Mesenchymal stem cell (in vitro differentiated cells and primary cell): ENCODE results near the gene PCARE.
A peak's percentile ranks its signal among the peaks of the same experiment; 100 is the strongest.

Source experiments
- DNase-seq: peaks from one replicate; pipeline ENCODE4 v3.0.0-alpha.2; 2013
- H2AFZ ChIP-seq: one replicate; pipeline ENCODE4 v1.6.1; 2013; ENCODE audit warnings: low read depth, mild to moderate bottlenecking, control low read depth, inconsistent platforms, low read length, moderate library complexity
- H2AK5ac ChIP-seq: 2 replicates; pipeline ENCODE4 v1.6.1; 2013; ENCODE audit warnings: low read length, moderate library complexity, mild to moderate bottlenecking, inconsistent platforms; ENCODE audit not compliant: severe bottlenecking
- H2BK120ac ChIP-seq: one replicate; pipeline ENCODE4 v1.6.1; 2013; ENCODE audit warnings: low read depth, mild to moderate bottlenecking, inconsistent platforms, low read length, moderate library complexity
- H2BK12ac ChIP-seq, 2 experiments: one replicate each; pipeline ENCODE4 v1.6.1; 2013; ENCODE audit warnings: inconsistent platforms in 2 of 2, low read length in 2 of 2, mild to moderate bottlenecking in 2 of 2, moderate library complexity in 2 of 2, control low read depth in 1 of 2
- H2BK15ac ChIP-seq: one replicate; pipeline ENCODE4 v1.6.1; 2013; ENCODE audit warnings: mild to moderate bottlenecking, low read depth, inconsistent platforms; ENCODE audit not compliant: poor library complexity, severe bottlenecking
- H2BK5ac ChIP-seq: 2 replicates; pipeline ENCODE4 v1.6.1; 2013; ENCODE audit warnings: low read depth, mild to moderate bottlenecking, low read length, control low read depth, inconsistent platforms; ENCODE audit not compliant: poor library complexity, severe bottlenecking
- H3K14ac ChIP-seq, 2 experiments: one replicate each; pipeline ENCODE4 v1.6.1; 2013; ENCODE audit warnings: inconsistent platforms in 2 of 2, low read length in 2 of 2, control low read depth in 1 of 2, mild to moderate bottlenecking in 1 of 2, moderate library complexity in 1 of 2
- H3K18ac ChIP-seq, 2 experiments: one replicate each; pipeline ENCODE4 v1.6.1; 2013; ENCODE audit warnings: inconsistent platforms in 2 of 2, low read length in 2 of 2, control low read depth in 1 of 2, low read depth in 1 of 2, mild to moderate bottlenecking in 1 of 2
- H3K23ac ChIP-seq, 2 experiments: one replicate each; pipeline ENCODE4 v1.6.1; 2013; ENCODE audit warnings: inconsistent platforms in 2 of 2, low read length in 2 of 2, mild to moderate bottlenecking in 2 of 2, moderate library complexity in 2 of 2, control low read depth in 1 of 2
- H3K27ac ChIP-seq: 2 replicates; pipeline ENCODE4 v1.5.1; 2013; ENCODE audit warnings: mild to moderate bottlenecking, moderate library complexity, low read length, control low read depth, inconsistent platforms; ENCODE audit not compliant: poor library complexity, severe bottlenecking
- H3K27me3 ChIP-seq, 2 experiments: 2 replicates each; pipeline versions ENCODE4 v1.6.1 to v1.7.0; 2013; ENCODE audit warnings: low read length in 2 of 2, mild to moderate bottlenecking in 2 of 2, moderate library complexity in 2 of 2, control low read depth in 1 of 2, inconsistent platforms in 1 of 2; ENCODE audit not compliant: control insufficient read depth in 1 of 2, insufficient read depth in 1 of 2
- H3K36me3 ChIP-seq, 2 experiments: 2 replicates each; pipeline versions ENCODE4 v1.6.1 to v1.7.0; 2013; ENCODE audit warnings: low read length in 2 of 2, control low read depth in 1 of 2, inconsistent platforms in 1 of 2, low read depth in 1 of 2, mild to moderate bottlenecking in 1 of 2; ENCODE audit not compliant: insufficient read depth in 2 of 2, control insufficient read depth in 1 of 2
- H3K4ac ChIP-seq, 2 experiments: one replicate each; pipeline ENCODE4 v1.6.1; 2013; ENCODE audit warnings: inconsistent platforms in 2 of 2, low read length in 2 of 2, mild to moderate bottlenecking in 2 of 2, moderate library complexity in 2 of 2, control low read depth in 1 of 2, low read depth in 1 of 2
- H3K4me1 ChIP-seq: 2 replicates; pipeline ENCODE4 v1.6.1; 2013; ENCODE audit warnings: low read depth, low read length, control low read depth; ENCODE audit not compliant: control insufficient read depth, insufficient read depth
- H3K4me2 ChIP-seq: 2 replicates; pipeline ENCODE4 v1.6.1; 2013; ENCODE audit warnings: low read length, mild to moderate bottlenecking, inconsistent platforms; ENCODE audit not compliant: poor library complexity, severe bottlenecking
- H3K4me3 ChIP-seq, 2 experiments: 2 replicates each; pipeline versions ENCODE4 v1.5.1 to v1.7.0; 2013; ENCODE audit warnings: low read length in 2 of 2, mild to moderate bottlenecking in 2 of 2, control low read depth in 1 of 2, low read depth in 1 of 2; ENCODE audit not compliant: insufficient read depth in 1 of 2
- H3K79me1 ChIP-seq: replicated peaks from 2 replicates; pipeline ENCODE4 v1.6.1; 2013; ENCODE audit warnings: mild to moderate bottlenecking, control low read depth, low read length, inconsistent platforms; ENCODE audit not compliant: poor library complexity, severe bottlenecking
- H3K9ac ChIP-seq: 2 replicates; pipeline ENCODE4 v1.7.0; 2013; ENCODE audit warnings: mild to moderate bottlenecking, low read length, moderate library complexity
- H3K9me3 ChIP-seq: 2 replicates; pipeline ENCODE4 v1.7.0; 2013; ENCODE audit warnings: mild to moderate bottlenecking, low read length; ENCODE audit not compliant: control insufficient read depth
- H4K8ac ChIP-seq: one replicate; pipeline ENCODE4 v1.6.1; 2013; ENCODE audit warnings: inconsistent platforms, mild to moderate bottlenecking, low read length, moderate library complexity
- H4K91ac ChIP-seq: one replicate; pipeline ENCODE4 v1.6.1; 2013; ENCODE audit warnings: mild to moderate bottlenecking, low read length, inconsistent platforms
- WGBS: methylation state at CpG from one replicate; pipeline ENCODE4 v1.1.7; 2013; ENCODE audit warnings: mixed read lengths; 5-methylcytosine and 5-hydroxymethylcytosine counted together

The PCARE gene

GRCh38 chr2:29056452-29056851 is 17.9 kb downstream of the PCARE start:
- Histone ChIP-seq H2BK15ac (no peak overlapping the region), H3K9ac (no peak overlapping the region), H2BK5ac (no peak overlapping the region), H3K36me3 (no peaks in the 10 kb centered on the region), H3K18ac (no peak overlapping the region), H2AFZ (no peak overlapping the region), H2BK12ac (no peak overlapping the region), H3K9me3 (no peaks in the 10 kb centered on the region), H4K91ac (peak overlapping the region; percentile 35), H3K23ac (no peak overlapping the region), H3K79me1 (no peaks in the 10 kb centered on the region), H3K4me3 (no peak overlapping the region), H3K14ac (no peak overlapping the region), H3K4me1 (peaks cover 2% of the 10 kb centered on the region), H3K27me3 (peaks cover 0 to 15% of the 10 kb centered on the region in 2 experiments), H2BK120ac (no peak overlapping the region), H2AK5ac (no peak overlapping the region), H3K27ac (no peak overlapping the region), H3K4me2 (no peak overlapping the region), H3K4ac (no peak overlapping the region), H4K8ac (no peak overlapping the region)
- 95% methylated on average over 4 of the region's 5 CpGs for WGBS
- no peak for DNase-seq

GRCh38 chr2:29055601-29056000 is 18.7 kb downstream of the PCARE start:
- Histone ChIP-seq H2BK12ac (no peak overlapping the region), H2AFZ (no peak overlapping the region), H3K4ac (no peak overlapping the region), H3K18ac (no peak overlapping the region), H3K9me3 (no peaks in the 10 kb centered on the region), H2AK5ac (no peak overlapping the region), H2BK5ac (no peak overlapping the region), H3K23ac (no peak overlapping the region), H3K4me2 (no peak overlapping the region), H3K9ac (no peak overlapping the region), H3K36me3 (no peaks in the 10 kb centered on the region), H4K91ac (no peak overlapping the region), H3K14ac (no peak overlapping the region), H2BK120ac (no peak overlapping the region), H3K4me3 (no peak overlapping the region), H3K27ac (no peak overlapping the region), H2BK15ac (no peak overlapping the region), H3K4me1 (peaks cover 2% of the 10 kb centered on the region), H4K8ac (no peak overlapping the region), H3K79me1 (no peaks in the 10 kb centered on the region), H3K27me3 (peaks cover 0 to 23% of the 10 kb centered on the region in 2 experiments)
- no CpG with 5 or more reads among the region's 1 CpG for WGBS
- DNase-seq, result no peak

GRCh38 chr2:29054430-29054829 is 19.9 kb downstream of the PCARE start:
- 94% methylated on average over 7 of the region's 7 CpGs for WGBS
- no peak for DNase-seq
- Histone ChIP-seq H4K8ac (no peak overlapping the region), H3K27ac (peak overlapping the region; percentile 50), H3K9ac (no peak overlapping the region), H3K4me2 (no peak overlapping the region), H3K4me3 (no peak overlapping the region), H3K4ac (no peak overlapping the region), H3K79me1 (no peaks in the 10 kb centered on the region), H3K27me3 (peaks cover 0 to 28% of the 10 kb centered on the region in 2 experiments), H2BK15ac (no peak overlapping the region), H3K23ac (no peak overlapping the region), H3K14ac (no peak overlapping the region), H3K18ac (no peak overlapping the region), H2BK5ac (no peak overlapping the region), H2AK5ac (no peak overlapping the region), H4K91ac (no peak overlapping the region), H2AFZ (no peak overlapping the region), H2BK12ac (no peak overlapping the region), H3K4me1 (peaks cover 2% of the 10 kb centered on the region), H2BK120ac (no peak overlapping the region), H3K36me3 (no peaks in the 10 kb centered on the region), H3K9me3 (no peaks in the 10 kb centered on the region)

- Histone ChIP-seq H4K8ac (no peak overlapping the region), H3K9me3 (no peaks in the 10 kb centered on the region), H3K4ac (no peak overlapping the region), H2BK12ac (no peak overlapping the region), H2AFZ (no peak overlapping the region), H3K4me2 (no peak overlapping the region), H2BK120ac (no peak overlapping the region), H3K27me3 (peaks cover 0 to 31% of the 10 kb centered on the region in 2 experiments), H3K4me3 (peak overlapping the region in 1 of 2 experiments; percentile 14), H3K23ac (no peak overlapping the region), H3K27ac (peak overlapping the region; percentile 50), H3K36me3 (no peaks in the 10 kb centered on the region), H2BK5ac (no peak overlapping the region), H3K79me1 (no peaks in the 10 kb centered on the region), H3K9ac (peak overlapping the region; percentile 12), H3K4me1 (peaks cover 2% of the 10 kb centered on the region), H2AK5ac (no peak overlapping the region), H4K91ac (no peak overlapping the region), H3K14ac (no peak overlapping the region), H3K18ac (no peak overlapping the region), H2BK15ac (no peak overlapping the region)
- DNase-seq, result no peak
- 71% methylated on average over 4 of the region's 5 CpGs for WGBS
These were observed 20.5 kb downstream of the PCARE start for GRCh38 chr2:29053670-29054400.
